Fibroblast of lung (primary cell): ENCODE data around the gene RHOJ.

Experiments
- CTCF ChIP-seq, 2 donors: IDR thresholded peaks in 1 of 2; conservative IDR thresholded peaks in 1 of 2; 1 replicate in 1 of 2; 2 replicates in 1 of 2; pipeline ENCODE4 v1.5.1; 2011 to 2012; ENCODE audit warnings: low read length in 2 of 2, control low read depth in 1 of 2, inconsistent platforms in 1 of 2, low read depth in 1 of 2, mild to moderate bottlenecking in 1 of 2
- EZH2 ChIP-seq: IDR thresholded peaks from 2 replicates; pipeline ENCODE4 v1.5.1; 2012; ENCODE audit warnings: low read length, control low read depth, mild to moderate bottlenecking; ENCODE audit errors: missing control alignments

DNA sequence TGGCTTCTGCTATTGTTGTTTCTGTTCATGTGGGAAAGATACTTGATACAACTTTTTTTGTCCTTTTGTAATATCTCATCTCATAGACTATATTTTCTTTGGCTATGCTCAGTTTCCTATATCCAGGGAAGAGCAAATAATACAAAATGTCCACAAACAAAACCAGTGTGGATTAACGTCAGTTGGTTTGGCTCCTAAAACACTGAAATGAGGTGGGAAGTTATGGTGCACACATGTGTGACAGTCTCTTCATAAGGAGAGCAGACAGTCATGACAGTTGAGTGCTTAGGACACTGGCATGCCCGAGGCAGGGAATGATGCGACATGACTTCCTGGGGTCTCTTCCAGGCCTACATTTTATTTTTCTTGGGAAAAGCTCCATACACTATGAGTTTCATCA, 27.5 kb downstream of the RHOJ start:
- TF ChIP-seq CTCF (conservative IDR thresholded peaks at IDR 0.05 in 1 of 2, IDR thresholded peaks at IDR 0.05 in 1 of 2; ENCODE audit: low read depth in 1 of 2, low read length in 2 of 2) (no peak), EZH2 (no peak)
